HG03565 (cell line): ENCODE data around the gene COLEC12.

Experiments used
- ATAC-seq: cut with Tn5 transposase; IDR thresholded peaks from one replicate; pipeline ENCODE4 v1.9.1; 2021; ENCODE audit warnings: mild to moderate bottlenecking, moderate library complexity; ENCODE audit not compliant: unreplicated experiment

COLEC12 gene

GRCh38 chr18:392928-393573 is 107.5 kb downstream of the COLEC12 start:
- ATAC-seq: no peak

- ATAC-seq: no peak
Observed at GRCh38 chr18:390741-391478, 109.6 kb downstream of the COLEC12 start.

GRCh38 chr18:389658-390357 is 110.7 kb downstream of the COLEC12 start:
- ATAC-seq: peak; percentile 38

GRCh38 chr18:388200-388599 is 112.3 kb downstream of the COLEC12 start:
- ATAC-seq: no peak

- no peak for ATAC-seq
Observed at GRCh38 chr18:386994-387393, 113.5 kb downstream of the COLEC12 start.

- ATAC-seq: no peak
Observed at GRCh38 chr18:384897-385296, 115.6 kb downstream of the COLEC12 start.

GRCh38 chr18:383135-383534 is 117.4 kb downstream of the COLEC12 start:
- no peak for ATAC-seq

- ATAC-seq: no peak
Observed at GRCh38 chr18:382423-382984, 118.0 kb downstream of the COLEC12 start.

- no peak for ATAC-seq
Observed at GRCh38 chr18:379681-380330, 120.7 kb downstream of the COLEC12 start.

- no peak for ATAC-seq
Observed at GRCh38 chr18:378079-378478, 122.4 kb downstream of the COLEC12 start.

- ATAC-seq: no peak
Observed at GRCh38 chr18:377088-377487, 123.4 kb downstream of the COLEC12 start.

GRCh38 chr18:376311-376710 is 124.2 kb downstream of the COLEC12 start:
- no peak for ATAC-seq

- peak; percentile 84 for ATAC-seq
Observed at GRCh38 chr18:374721-375168, 125.8 kb downstream of the COLEC12 start.

GRCh38 chr18:373780-374179 is 126.7 kb downstream of the COLEC12 start:
- no peak for ATAC-seq

- ATAC-seq: no peak
Observed at GRCh38 chr18:371609-371982, 128.9 kb downstream of the COLEC12 start.

GRCh38 chr18:370751-371608 is 129.5 kb downstream of the COLEC12 start:
- ATAC-seq: no peak

GRCh38 chr18:369224-370015 is 131.1 kb downstream of the COLEC12 start:
- no peak for ATAC-seq

GRCh38 chr18:366466-367061 is 133.9 kb downstream of the COLEC12 start:
- no peak for ATAC-seq

GRCh38 chr18:365651-366050 is 134.8 kb downstream of the COLEC12 start:
- no peak for ATAC-seq
